Panc1 (cell line): ENCODE results near the gene SMNDC1. TPM values are rescaled to one million over a fixed set of nuclear protein-coding genes. Genes with fewer than 3 reads are reported as not detected.

Experiments used
- ATAC-seq: fragments of 200-7000 bp; cut with Tn5 transposase; 2 replicates; pipeline ENCODE4 v1.9.1; 2020; ENCODE audit warnings: mild to moderate bottlenecking, moderate library complexity
- BruUV-seq: library from RNA; stranded (reverse); fragments of 400-500 nt; replicated peaks from 2 replicates; lab custom pipeline; 2021; lab: Mats Ljungman, UMichigan
- CTCF ChIA-PET: fragments of 300-600 bp; sonication (Branson Sonifier 250); formaldehyde crosslinking; loops from one replicate; lab custom pipeline; 2022; ENCODE audit warnings: antibody characterized with exemption; lab: Charles Lee
- POLR2A ChIA-PET: fragments of 300-600 bp; sonication (Branson Sonifier 250); formaldehyde crosslinking; loops from one replicate; lab custom pipeline; 2022; ENCODE audit warnings: antibody characterized with exemption; lab: Charles Lee
- DNase-seq: peaks from one replicate; pipeline ENCODE4 v3.0.0-alpha.2; 2010; ENCODE audit warnings: low read depth, low spot score
- H3K27ac ChIP-seq: 2 replicates; pipeline ENCODE4 v1.5.1; 2011; ENCODE audit warnings: mild to moderate bottlenecking, low read length, inconsistent platforms
- H3K27me3 ChIP-seq: fragments of 200-500 bp; sonication (Bioruptor generic); 2 replicates; pipeline ENCODE4 v1.6.0; 2014; ENCODE audit warnings: low read length, inconsistent platforms; ENCODE audit not compliant: control insufficient read depth, insufficient read depth
- H3K36me3 ChIP-seq: fragments of 200-500 bp; sonication (Bioruptor generic); 2 replicates; pipeline ENCODE4 v1.5.1; 2014; ENCODE audit warnings: inconsistent platforms, mild to moderate bottlenecking, low read length, moderate library complexity; ENCODE audit not compliant: control insufficient read depth, insufficient read depth
- H3K4me1 ChIP-seq: 2 replicates; pipeline ENCODE4 v1.5.1; 2011; ENCODE audit warnings: inconsistent platforms, mild to moderate bottlenecking, low read length, moderate library complexity; ENCODE audit not compliant: control insufficient read depth, insufficient read depth
- H3K4me3 ChIP-seq, 2 experiments: 2 replicates each; pipeline ENCODE4 v1.5.1; 2011 to 2012; ENCODE audit warnings: low read depth in 2 of 2, low read length in 2 of 2, mild to moderate bottlenecking in 2 of 2, inconsistent platforms in 1 of 2, moderate library complexity in 1 of 2
- H3K9me3 ChIP-seq: fragments of 200-500 bp; sonication (Bioruptor generic); 2 replicates; pipeline ENCODE4 v1.5.1; 2014; ENCODE audit warnings: low read depth, mild to moderate bottlenecking, inconsistent platforms, low read length, moderate library complexity; ENCODE audit not compliant: control insufficient read depth, insufficient read depth
- POLR2AphosphoS5 ChIP-seq: IDR thresholded peaks from 2 replicates; pipeline ENCODE4 v1.6.1; 2012; ENCODE audit warnings: mild to moderate bottlenecking, low read depth, low read length, moderate library complexity
- SIN3A ChIP-seq: IDR thresholded peaks from 2 replicates; pipeline ENCODE4 v1.6.1; 2012; ENCODE audit warnings: low read depth, mild to moderate bottlenecking, low read length, moderate library complexity, borderline replicate concordance; ENCODE audit not compliant: insufficient read depth
- TCF7L2 ChIP-seq: IDR thresholded peaks from 2 replicates; pipeline ENCODE4 v1.6.1; 2011; ENCODE audit warnings: mild to moderate bottlenecking, low read depth, low read length, inconsistent platforms
- in situ Hi-C: cut with HindIII; loops from 2 replicates; pipeline ENCODE4 v1.10.0; 2016; ENCODE audit warnings: low sequenced_read_pairs, low pct_unique_long_range_greater_than_20kb
- intact Hi-C: fragments of 100-400 bp; cut with micrococcal nuclease; formaldehyde crosslinking; loops from one replicate; pipeline ENCODE4 v1.10.0; 2022; ENCODE audit not compliant: unreplicated experiment
- total RNA-seq: library from RNA; stranded (reverse); gene quantifications from one replicate; pipeline ENCODE4 v1.2.1, GENCODE V29; 2021; ENCODE audit not compliant: unreplicated experiment
- TF ChIP-seq, protein P1 (sequence below): fragments of 450-650 bp; IDR thresholded peaks from 2 replicates; pipeline ENCODE4 v1.5.1; 2017; ENCODE audit warnings: mild to moderate bottlenecking
- TF ChIP-seq, protein P2 (sequence below), 2 experiments: IDR thresholded peaks; 2 replicates each; pipeline ENCODE4 v1.6.1; 2011 to 2012; ENCODE audit warnings: low read depth in 2 of 2, control low read depth in 1 of 2, low read length in 1 of 2, mild to moderate bottlenecking in 1 of 2, moderate library complexity in 1 of 2; ENCODE audit not compliant: insufficient read depth in 1 of 2

SMNDC1 gene
- total RNA-seq, 1 experiment from 2014 or later = 62.2 TPM

DNA sequence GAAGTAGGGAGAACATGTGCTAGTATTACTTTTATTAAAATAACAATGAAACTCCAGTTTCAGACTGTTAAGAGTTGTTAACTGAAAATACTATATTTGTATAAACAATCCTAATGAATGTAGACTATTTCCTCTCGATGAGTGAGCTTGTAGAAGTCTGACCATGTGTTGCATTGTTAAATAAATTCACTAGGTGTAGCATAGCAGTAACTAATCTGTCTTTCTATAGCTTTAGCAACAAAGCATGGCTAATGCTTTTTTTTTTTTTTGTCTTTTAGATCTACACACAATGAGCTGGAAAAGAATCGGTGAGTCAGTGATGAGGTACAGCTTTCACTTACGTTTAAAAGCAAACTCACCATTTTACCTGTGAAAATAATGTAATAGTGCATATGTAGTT, 60.2 kb downstream of the SMNDC1 start:
- ATAC-seq (no peak), DNase-seq (no peak)
- no peaks in the 10 kb centered on the region; the same call in 1 of the 2 replicates for H3K36me3 ChIP-seq
- no peak overlapping the region for H3K4me3 ChIP-seq
- TF ChIP-seq TCF7L2 (no peak), SIN3A (no peak), POLR2AphosphoS5 (no peak)
- TF ChIP-seq, protein P1, sequence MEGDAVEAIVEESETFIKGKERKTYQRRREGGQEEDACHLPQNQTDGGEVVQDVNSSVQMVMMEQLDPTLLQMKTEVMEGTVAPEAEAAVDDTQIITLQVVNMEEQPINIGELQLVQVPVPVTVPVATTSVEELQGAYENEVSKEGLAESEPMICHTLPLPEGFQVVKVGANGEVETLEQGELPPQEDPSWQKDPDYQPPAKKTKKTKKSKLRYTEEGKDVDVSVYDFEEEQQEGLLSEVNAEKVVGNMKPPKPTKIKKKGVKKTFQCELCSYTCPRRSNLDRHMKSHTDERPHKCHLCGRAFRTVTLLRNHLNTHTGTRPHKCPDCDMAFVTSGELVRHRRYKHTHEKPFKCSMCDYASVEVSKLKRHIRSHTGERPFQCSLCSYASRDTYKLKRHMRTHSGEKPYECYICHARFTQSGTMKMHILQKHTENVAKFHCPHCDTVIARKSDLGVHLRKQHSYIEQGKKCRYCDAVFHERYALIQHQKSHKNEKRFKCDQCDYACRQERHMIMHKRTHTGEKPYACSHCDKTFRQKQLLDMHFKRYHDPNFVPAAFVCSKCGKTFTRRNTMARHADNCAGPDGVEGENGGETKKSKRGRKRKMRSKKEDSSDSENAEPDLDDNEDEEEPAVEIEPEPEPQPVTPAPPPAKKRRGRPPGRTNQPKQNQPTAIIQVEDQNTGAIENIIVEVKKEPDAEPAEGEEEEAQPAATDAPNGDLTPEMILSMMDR = no peak
- TF ChIP-seq, protein P2, sequence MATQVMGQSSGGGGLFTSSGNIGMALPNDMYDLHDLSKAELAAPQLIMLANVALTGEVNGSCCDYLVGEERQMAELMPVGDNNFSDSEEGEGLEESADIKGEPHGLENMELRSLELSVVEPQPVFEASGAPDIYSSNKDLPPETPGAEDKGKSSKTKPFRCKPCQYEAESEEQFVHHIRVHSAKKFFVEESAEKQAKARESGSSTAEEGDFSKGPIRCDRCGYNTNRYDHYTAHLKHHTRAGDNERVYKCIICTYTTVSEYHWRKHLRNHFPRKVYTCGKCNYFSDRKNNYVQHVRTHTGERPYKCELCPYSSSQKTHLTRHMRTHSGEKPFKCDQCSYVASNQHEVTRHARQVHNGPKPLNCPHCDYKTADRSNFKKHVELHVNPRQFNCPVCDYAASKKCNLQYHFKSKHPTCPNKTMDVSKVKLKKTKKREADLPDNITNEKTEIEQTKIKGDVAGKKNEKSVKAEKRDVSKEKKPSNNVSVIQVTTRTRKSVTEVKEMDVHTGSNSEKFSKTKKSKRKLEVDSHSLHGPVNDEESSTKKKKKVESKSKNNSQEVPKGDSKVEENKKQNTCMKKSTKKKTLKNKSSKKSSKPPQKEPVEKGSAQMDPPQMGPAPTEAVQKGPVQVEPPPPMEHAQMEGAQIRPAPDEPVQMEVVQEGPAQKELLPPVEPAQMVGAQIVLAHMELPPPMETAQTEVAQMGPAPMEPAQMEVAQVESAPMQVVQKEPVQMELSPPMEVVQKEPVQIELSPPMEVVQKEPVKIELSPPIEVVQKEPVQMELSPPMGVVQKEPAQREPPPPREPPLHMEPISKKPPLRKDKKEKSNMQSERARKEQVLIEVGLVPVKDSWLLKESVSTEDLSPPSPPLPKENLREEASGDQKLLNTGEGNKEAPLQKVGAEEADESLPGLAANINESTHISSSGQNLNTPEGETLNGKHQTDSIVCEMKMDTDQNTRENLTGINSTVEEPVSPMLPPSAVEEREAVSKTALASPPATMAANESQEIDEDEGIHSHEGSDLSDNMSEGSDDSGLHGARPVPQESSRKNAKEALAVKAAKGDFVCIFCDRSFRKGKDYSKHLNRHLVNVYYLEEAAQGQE (IDR thresholded peaks at IDR 0.05; ENCODE audit: insufficient read depth in 1 of 2, low read depth in 2 of 2, low read length in 1 of 2) = no peak
- no TSS peak for BruUV-seq
- POLR2A ChIA-PET = no interaction called here
- intact Hi-C loops = no loop called here
- H3K4me1 ChIP-seq = no peaks in the 10 kb centered on the region; the same call in 1 of the 2 replicates
- H3K27me3 ChIP-seq = no peaks in the 10 kb centered on the region
- no peaks in the 10 kb centered on the region for H3K9me3 ChIP-seq
- CTCF ChIA-PET = no interaction called here
- in situ Hi-C loops = no loop called here
- no peak overlapping the region for H3K27ac ChIP-seq

DNA sequence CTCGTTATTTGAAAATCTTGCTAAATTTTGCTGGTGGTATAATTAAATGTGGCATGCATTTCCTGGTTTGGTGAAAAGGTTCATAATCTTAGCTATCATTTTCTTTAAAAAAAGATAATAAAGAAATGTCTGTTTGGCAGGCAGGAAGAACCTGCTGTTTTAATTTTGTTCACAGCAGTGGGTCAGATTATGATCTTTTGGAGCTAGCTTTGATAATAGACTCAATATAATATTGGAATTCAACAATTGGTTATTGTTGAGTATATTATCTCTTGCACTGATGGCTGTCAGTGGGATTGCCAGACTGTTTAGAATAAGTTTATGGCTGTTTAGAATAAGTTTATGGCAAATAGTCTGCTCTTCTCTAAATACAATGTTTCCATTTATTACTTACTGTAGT, 62.2 kb downstream of the SMNDC1 start:
- Histone ChIP-seq H3K4me1 (no peaks in the 10 kb centered on the region; the same call in 1 of the 2 replicates), H3K36me3 (no peaks in the 10 kb centered on the region; the same call in 1 of the 2 replicates), H3K27me3 (no peaks in the 10 kb centered on the region), H3K9me3 (no peaks in the 10 kb centered on the region), H3K4me3 (no peak overlapping the region), H3K27ac (no peak overlapping the region)
- no TSS peak for BruUV-seq
- ATAC-seq = no peak
- in situ Hi-C loops = no loop called here
- ChIA-PET CTCF (no interaction called here), POLR2A (no interaction called here)
- DNase-seq = no peak
- intact Hi-C loops = no loop called here
- no peak for TF ChIP-seq POLR2AphosphoS5
- TF ChIP-seq TCF7L2 = no peak
- TF ChIP-seq, protein P1 = no peak
- TF ChIP-seq, protein P2 (IDR thresholded peaks at IDR 0.05; ENCODE audit: insufficient read depth in 1 of 2, low read depth in 2 of 2, low read length in 1 of 2) = no peak
- no peak for TF ChIP-seq SIN3A
